WTC11 (cell line): ENCODE results near the gene ITPRID2. TPM values are rescaled to one million over a fixed set of nuclear protein-coding genes. Genes with fewer than 3 reads are reported as not detected.

Experiments used
- ATAC-seq: fragments of 200-7000 bp; cut with Tn5 transposase; 2 replicates; pipeline ENCODE4 v1.10.0; 2021; ENCODE audit warnings: mild to moderate bottlenecking, moderate library complexity
- CTCF ChIA-PET: fragments of 300-600 bp; sonication (Branson Sonifier 250); formaldehyde crosslinking; loops from one replicate; lab custom pipeline; 2021; ENCODE audit warnings: antibody characterized with exemption; lab: Charles Lee
- POLR2A ChIA-PET: fragments of 350-600 bp; sonication (Branson Sonifier 250); formaldehyde crosslinking; loops from one replicate; lab custom pipeline; 2021; ENCODE audit warnings: antibody characterized with exemption; lab: Charles Lee
- DNase-seq: peaks from one replicate; pipeline ENCODE4 v3.0.0; 2021; ENCODE audit warnings: low spot score
- H3K27ac Mint-ChIP-seq: 2 replicates; pipeline ENCODE4 v1.8.0; 2021; ENCODE audit warnings: mixed read lengths
- H3K27me3 Mint-ChIP-seq: 2 replicates; pipeline ENCODE4 v1.8.0; 2021; ENCODE audit warnings: low read depth, mild to moderate bottlenecking, moderate library complexity, mixed read lengths
- H3K36me3 Mint-ChIP-seq: 2 replicates; pipeline ENCODE4 v1.8.0; 2021; ENCODE audit warnings: mixed read lengths
- H3K4me1 Mint-ChIP-seq: 2 replicates; pipeline ENCODE4 v1.8.0; 2022; ENCODE audit warnings: mixed read lengths
- H3K4me3 Mint-ChIP-seq: 2 replicates; pipeline ENCODE4 v1.8.0; 2021; ENCODE audit warnings: mild to moderate bottlenecking, moderate library complexity, mixed read lengths
- H3K9me3 Mint-ChIP-seq: 2 replicates; pipeline ENCODE4 v1.8.0; 2021; ENCODE audit warnings: mixed read lengths
- AR ChIP-seq: fragments of 250-450 bp; sonication (Bioruptor Pico); IDR thresholded peaks from 2 replicates; pipeline ENCODE4 v1.9.0; 2021; ENCODE audit warnings: mild to moderate bottlenecking
- E2F1 ChIP-seq: sonication (generic); formaldehyde crosslinking; IDR thresholded peaks from 2 replicates; pipeline ENCODE4 v1.8.0; 2022; ENCODE audit warnings: mild to moderate bottlenecking, missing genetic modification reagents
- ELF4 ChIP-seq: sonication (generic); formaldehyde crosslinking; IDR thresholded peaks from 2 replicates; pipeline ENCODE4 v1.8.1; 2022; ENCODE audit warnings: low read depth, mild to moderate bottlenecking, moderate library complexity, missing genetic modification reagents
- GABPB1 ChIP-seq: sonication (generic); formaldehyde crosslinking; IDR thresholded peaks from 2 replicates; pipeline ENCODE4 v1.8.1; 2023; ENCODE audit warnings: mild to moderate bottlenecking, missing genetic modification reagents
- IRF2 ChIP-seq: sonication (generic); formaldehyde crosslinking; IDR thresholded peaks from 2 replicates; pipeline ENCODE4 v1.8.0; 2022; ENCODE audit warnings: low read depth, missing genetic modification reagents, borderline replicate concordance
- NR2C2 ChIP-seq: sonication (generic); formaldehyde crosslinking; IDR thresholded peaks from 2 replicates; pipeline ENCODE4 v1.8.0; 2022; ENCODE audit warnings: mild to moderate bottlenecking, missing genetic modification reagents
- OVOL2 ChIP-seq: fragments of 250-450 bp; sonication (Bioruptor Pico); IDR thresholded peaks from 2 replicates; pipeline ENCODE4 v1.9.0; 2021; ENCODE audit warnings: mild to moderate bottlenecking, borderline replicate concordance
- PREB ChIP-seq: sonication (generic); formaldehyde crosslinking; IDR thresholded peaks from 2 replicates; pipeline ENCODE4 v1.8.1; 2022; ENCODE audit warnings: mild to moderate bottlenecking, missing genetic modification reagents, moderate library complexity, borderline replicate concordance
- TCF7 ChIP-seq: sonication (generic); formaldehyde crosslinking; IDR thresholded peaks from 2 replicates; pipeline ENCODE4 v1.8.0; 2022; ENCODE audit warnings: mild to moderate bottlenecking, low read depth, missing genetic modification reagents, moderate library complexity
- TEAD4 ChIP-seq: sonication (generic); formaldehyde crosslinking; IDR thresholded peaks from 2 replicates; pipeline ENCODE4 v1.8.0; 2022; ENCODE audit warnings: mild to moderate bottlenecking, missing genetic modification reagents
- ZNF416 ChIP-seq: fragments of 250-450 bp; sonication (Bioruptor Pico); IDR thresholded peaks from 2 replicates; pipeline ENCODE4 v1.9.0; 2021; ENCODE audit warnings: mild to moderate bottlenecking, inconsistent platforms
- total RNA-seq: library from RNA; stranded (reverse); gene quantifications from 3 replicates; pipeline ENCODE4 v1.2.3, GENCODE V29; 2021
- TF ChIP-seq, protein P1 (sequence below): sonication (generic); formaldehyde crosslinking; IDR thresholded peaks from 2 replicates; pipeline ENCODE4 v1.8.0; 2022; ENCODE audit warnings: missing genetic modification reagents
- TF ChIP-seq, protein P2 (sequence below): sonication (generic); formaldehyde crosslinking; conservative IDR thresholded peaks from 2 replicates; pipeline ENCODE4 v1.8.1; 2023; ENCODE audit warnings: mild to moderate bottlenecking, low read depth, missing genetic modification reagents, moderate library complexity
- TF ChIP-seq, protein P3 (sequence below): sonication (generic); formaldehyde crosslinking; IDR thresholded peaks from 2 replicates; pipeline ENCODE4 v1.8.0; 2022; ENCODE audit warnings: mild to moderate bottlenecking, missing genetic modification reagents
- TF ChIP-seq, protein P4 (sequence below): sonication (generic); formaldehyde crosslinking; IDR thresholded peaks from 2 replicates; pipeline ENCODE4 v1.8.1; 2023; ENCODE audit warnings: mild to moderate bottlenecking, missing genetic modification reagents

The ITPRID2 gene
- total RNA-seq, 1 experiment from 2014 or later = 19.4 TPM

GRCh38 chr2:181943411-181944124 is 52.0 kb downstream of the ITPRID2 start:
- no peak for ATAC-seq
- Mint-ChIP-seq H3K4me3 (no peak overlapping the region), H3K9me3 (no peaks in the 10 kb centered on the region), H3K4me1 (peaks cover 6% of the 10 kb centered on the region; the same call in 1 of the 2 replicates), H3K36me3 (no peaks in the 10 kb centered on the region), H3K27ac (no peak overlapping the region), H3K27me3 (no peaks in the 10 kb centered on the region)
- TF ChIP-seq NR2C2 (CRISPR knock-in tag) (no peak), TEAD4 (CRISPR knock-in tag) (no peak), OVOL2 (CRISPR knock-in tag) (no peak), TCF7 (CRISPR knock-in tag) (no peak)
- ChIA-PET CTCF (interaction anchor here (1.2 to 1.5 kb wide), 2 partner anchors 10 to 11 kb away, joined by 3 to 4 read pairs; no protein-coding TSS in a partner anchor), POLR2A (no interaction called here)
- DNase-seq = no peak

DNA sequence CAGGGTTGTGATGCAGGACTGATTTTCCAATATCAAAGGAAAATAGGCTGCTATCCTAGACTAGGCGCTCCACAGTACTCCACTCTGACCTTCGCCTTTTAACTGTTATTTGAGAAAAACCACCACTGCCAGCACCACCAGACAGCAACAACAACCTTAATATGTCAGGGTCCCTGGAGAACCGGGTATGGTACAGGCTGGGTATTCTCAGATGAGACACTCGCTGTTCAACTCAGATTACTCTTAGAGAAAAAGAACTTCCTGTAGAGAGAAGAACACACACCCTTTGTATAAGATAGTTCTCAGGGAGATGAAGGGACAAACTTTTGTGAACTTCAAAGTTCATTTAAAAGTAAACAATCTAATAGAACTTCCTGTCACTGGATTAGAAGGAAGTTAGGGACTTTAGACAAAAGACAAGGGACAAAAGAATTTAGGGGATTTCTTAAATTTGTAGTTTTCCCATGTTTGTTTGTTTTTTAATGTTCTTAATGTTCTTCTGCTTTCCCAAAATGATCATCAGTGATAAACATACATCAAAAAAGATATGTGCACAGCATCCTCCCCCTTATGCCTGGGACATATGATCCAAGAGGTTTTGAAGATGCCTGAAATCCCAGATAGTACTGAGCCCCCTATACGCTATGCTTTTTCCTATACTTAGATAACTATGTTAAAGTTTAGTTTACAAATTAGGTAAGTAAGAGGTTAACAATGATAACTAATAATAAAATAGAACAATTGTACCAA is 52.8 kb downstream of the ITPRID2 start:
- Mint-ChIP-seq H3K4me3 (no peak overlapping the region), H3K4me1 (peaks cover 6% of the 10 kb centered on the region; the same call in 1 of the 2 replicates), H3K27me3 (no peaks in the 10 kb centered on the region), H3K36me3 (no peaks in the 10 kb centered on the region), H3K27ac (no peak overlapping the region), H3K9me3 (no peaks in the 10 kb centered on the region)
- ChIA-PET POLR2A (no interaction called here), CTCF (interaction anchor here (1.2 kb wide), 1 partner anchor 10 kb away, joined by 3 read pairs; no protein-coding TSS in a partner anchor)
- ATAC-seq (no peak), DNase-seq (no peak)
- TF ChIP-seq TEAD4 (CRISPR knock-in tag) (no peak), ELF4 (no peak), NR2C2 (CRISPR knock-in tag) (no peak), E2F1 (no peak), GABPB1 (no peak), IRF2 (no peak)
- TF ChIP-seq, protein P1, sequence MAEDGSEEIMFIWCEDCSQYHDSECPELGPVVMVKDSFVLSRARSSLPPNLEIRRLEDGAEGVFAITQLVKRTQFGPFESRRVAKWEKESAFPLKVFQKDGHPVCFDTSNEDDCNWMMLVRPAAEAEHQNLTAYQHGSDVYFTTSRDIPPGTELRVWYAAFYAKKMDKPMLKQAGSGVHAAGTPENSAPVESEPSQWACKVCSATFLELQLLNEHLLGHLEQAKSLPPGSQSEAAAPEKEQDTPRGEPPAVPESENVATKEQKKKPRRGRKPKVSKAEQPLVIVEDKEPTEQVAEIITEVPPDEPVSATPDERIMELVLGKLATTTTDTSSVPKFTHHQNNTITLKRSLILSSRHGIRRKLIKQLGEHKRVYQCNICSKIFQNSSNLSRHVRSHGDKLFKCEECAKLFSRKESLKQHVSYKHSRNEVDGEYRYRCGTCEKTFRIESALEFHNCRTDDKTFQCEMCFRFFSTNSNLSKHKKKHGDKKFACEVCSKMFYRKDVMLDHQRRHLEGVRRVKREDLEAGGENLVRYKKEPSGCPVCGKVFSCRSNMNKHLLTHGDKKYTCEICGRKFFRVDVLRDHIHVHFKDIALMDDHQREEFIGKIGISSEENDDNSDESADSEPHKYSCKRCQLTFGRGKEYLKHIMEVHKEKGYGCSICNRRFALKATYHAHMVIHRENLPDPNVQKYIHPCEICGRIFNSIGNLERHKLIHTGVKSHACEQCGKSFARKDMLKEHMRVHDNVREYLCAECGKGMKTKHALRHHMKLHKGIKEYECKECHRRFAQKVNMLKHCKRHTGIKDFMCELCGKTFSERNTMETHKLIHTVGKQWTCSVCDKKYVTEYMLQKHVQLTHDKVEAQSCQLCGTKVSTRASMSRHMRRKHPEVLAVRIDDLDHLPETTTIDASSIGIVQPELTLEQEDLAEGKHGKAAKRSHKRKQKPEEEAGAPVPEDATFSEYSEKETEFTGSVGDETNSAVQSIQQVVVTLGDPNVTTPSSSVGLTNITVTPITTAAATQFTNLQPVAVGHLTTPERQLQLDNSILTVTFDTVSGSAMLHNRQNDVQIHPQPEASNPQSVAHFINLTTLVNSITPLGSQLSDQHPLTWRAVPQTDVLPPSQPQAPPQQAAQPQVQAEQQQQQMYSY (CRISPR knock-in tag) = no peak
- TF ChIP-seq, protein P2, sequence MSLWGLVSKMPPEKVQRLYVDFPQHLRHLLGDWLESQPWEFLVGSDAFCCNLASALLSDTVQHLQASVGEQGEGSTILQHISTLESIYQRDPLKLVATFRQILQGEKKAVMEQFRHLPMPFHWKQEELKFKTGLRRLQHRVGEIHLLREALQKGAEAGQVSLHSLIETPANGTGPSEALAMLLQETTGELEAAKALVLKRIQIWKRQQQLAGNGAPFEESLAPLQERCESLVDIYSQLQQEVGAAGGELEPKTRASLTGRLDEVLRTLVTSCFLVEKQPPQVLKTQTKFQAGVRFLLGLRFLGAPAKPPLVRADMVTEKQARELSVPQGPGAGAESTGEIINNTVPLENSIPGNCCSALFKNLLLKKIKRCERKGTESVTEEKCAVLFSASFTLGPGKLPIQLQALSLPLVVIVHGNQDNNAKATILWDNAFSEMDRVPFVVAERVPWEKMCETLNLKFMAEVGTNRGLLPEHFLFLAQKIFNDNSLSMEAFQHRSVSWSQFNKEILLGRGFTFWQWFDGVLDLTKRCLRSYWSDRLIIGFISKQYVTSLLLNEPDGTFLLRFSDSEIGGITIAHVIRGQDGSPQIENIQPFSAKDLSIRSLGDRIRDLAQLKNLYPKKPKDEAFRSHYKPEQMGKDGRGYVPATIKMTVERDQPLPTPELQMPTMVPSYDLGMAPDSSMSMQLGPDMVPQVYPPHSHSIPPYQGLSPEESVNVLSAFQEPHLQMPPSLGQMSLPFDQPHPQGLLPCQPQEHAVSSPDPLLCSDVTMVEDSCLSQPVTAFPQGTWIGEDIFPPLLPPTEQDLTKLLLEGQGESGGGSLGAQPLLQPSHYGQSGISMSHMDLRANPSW (CRISPR knock-in tag) = no peak

GRCh38 chr2:181944914-181945291 is 53.4 kb downstream of the ITPRID2 start:
- H3K27me3 Mint-ChIP-seq = no peaks in the 10 kb centered on the region
- H3K4me3 Mint-ChIP-seq = no peak overlapping the region
- ChIA-PET POLR2A (no interaction called here), CTCF (no interaction called here)
- ATAC-seq (no peak), DNase-seq (no peak)
- peaks cover 6% of the 10 kb centered on the region; the same call in 1 of the 2 replicates for H3K4me1 Mint-ChIP-seq
- H3K9me3 Mint-ChIP-seq = no peaks in the 10 kb centered on the region
- H3K27ac Mint-ChIP-seq = no peak overlapping the region
- H3K36me3 Mint-ChIP-seq = no peaks in the 10 kb centered on the region
- TF ChIP-seq GABPB1 (no peak), TCF7 (CRISPR knock-in tag) (no peak), PREB (CRISPR knock-in tag) (no peak), ZNF416 (CRISPR knock-in tag) (no peak), AR (no peak)
- TF ChIP-seq, protein P3, sequence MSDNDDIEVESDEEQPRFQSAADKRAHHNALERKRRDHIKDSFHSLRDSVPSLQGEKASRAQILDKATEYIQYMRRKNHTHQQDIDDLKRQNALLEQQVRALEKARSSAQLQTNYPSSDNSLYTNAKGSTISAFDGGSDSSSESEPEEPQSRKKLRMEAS (CRISPR knock-in tag) = no peak
- TF ChIP-seq, protein P4, sequence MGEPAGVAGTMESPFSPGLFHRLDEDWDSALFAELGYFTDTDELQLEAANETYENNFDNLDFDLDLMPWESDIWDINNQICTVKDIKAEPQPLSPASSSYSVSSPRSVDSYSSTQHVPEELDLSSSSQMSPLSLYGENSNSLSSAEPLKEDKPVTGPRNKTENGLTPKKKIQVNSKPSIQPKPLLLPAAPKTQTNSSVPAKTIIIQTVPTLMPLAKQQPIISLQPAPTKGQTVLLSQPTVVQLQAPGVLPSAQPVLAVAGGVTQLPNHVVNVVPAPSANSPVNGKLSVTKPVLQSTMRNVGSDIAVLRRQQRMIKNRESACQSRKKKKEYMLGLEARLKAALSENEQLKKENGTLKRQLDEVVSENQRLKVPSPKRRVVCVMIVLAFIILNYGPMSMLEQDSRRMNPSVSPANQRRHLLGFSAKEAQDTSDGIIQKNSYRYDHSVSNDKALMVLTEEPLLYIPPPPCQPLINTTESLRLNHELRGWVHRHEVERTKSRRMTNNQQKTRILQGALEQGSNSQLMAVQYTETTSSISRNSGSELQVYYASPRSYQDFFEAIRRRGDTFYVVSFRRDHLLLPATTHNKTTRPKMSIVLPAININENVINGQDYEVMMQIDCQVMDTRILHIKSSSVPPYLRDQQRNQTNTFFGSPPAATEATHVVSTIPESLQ (CRISPR knock-in tag) = no peak
